Neutrophil (primary cell): ENCODE data around the gene LHX2.

Source experiments
- H3K27ac ChIP-seq: fragments of 200-600 bp; sonication (generic); 2 replicates; pipeline ENCODE4 v1.5.1; 2016; ENCODE audit warnings: mild to moderate bottlenecking, moderate library complexity
- H3K27me3 ChIP-seq: fragments of 200-600 bp; sonication (generic); 2 replicates; pipeline ENCODE4 v1.6.0; 2016; ENCODE audit warnings: mild to moderate bottlenecking
- H3K36me3 ChIP-seq: fragments of 200-600 bp; sonication (generic); 2 replicates; pipeline ENCODE4 v1.5.1; 2017
- H3K4me1 ChIP-seq, 2 experiments: fragments of 200-600 bp in 1 of 2; sonication (generic) in 1 of 2; 1 replicate in 1 of 2; 2 replicates in 1 of 2; pipeline versions ENCODE4 v1.5.1 to v1.6.1; 2013 to 2016; ENCODE audit warnings: low read depth in 1 of 2, low read length in 1 of 2, mild to moderate bottlenecking in 1 of 2, moderate library complexity in 1 of 2; ENCODE audit not compliant: control insufficient read depth in 1 of 2, insufficient read depth in 1 of 2
- H3K4me3 ChIP-seq, 2 experiments: fragments of 200-600 bp in 1 of 2; sonication (generic) in 1 of 2; 1 replicate in 1 of 2; 2 replicates in 1 of 2; pipeline ENCODE4 v1.5.1; 2013 to 2016; ENCODE audit warnings: low read depth in 1 of 2, low read length in 1 of 2, mild to moderate bottlenecking in 1 of 2, moderate library complexity in 1 of 2
- H3K9me3 ChIP-seq: fragments of 200-600 bp; sonication (generic); 2 replicates; pipeline ENCODE4 v1.5.1; 2016
- CTCF ChIP-seq: fragments of 200-600 bp; sonication (generic); IDR thresholded peaks from 2 replicates; pipeline ENCODE4 v1.5.1; 2016; ENCODE audit warnings: antibody characterized with exemption

LHX2 gene

GRCh38 chr9:124008694-124009530 lies 2.7 kb upstream of the LHX2 start:
- TF ChIP-seq CTCF = no peak
- Histone ChIP-seq H3K27ac (no peak overlapping the region), H3K36me3 (no peaks in the 10 kb centered on the region), H3K4me3 (peak overlapping the region in 1 of 2 experiments; percentile 30), H3K4me1 (peaks cover 36 to 50% of the 10 kb centered on the region in 2 experiments), H3K27me3 (peaks cover 100% of the 10 kb centered on the region), H3K9me3 (no peaks in the 10 kb centered on the region)

- H3K4me1 ChIP-seq = peaks cover 36 to 50% of the 10 kb centered on the region in 2 experiments
- H3K27me3 ChIP-seq = peaks cover 100% of the 10 kb centered on the region
- TF ChIP-seq CTCF = no peak
- H3K36me3 ChIP-seq = no peaks in the 10 kb centered on the region
- H3K27ac ChIP-seq = no peak overlapping the region
- H3K9me3 ChIP-seq = no peaks in the 10 kb centered on the region
- no peak overlapping the region for H3K4me3 ChIP-seq
These were observed 1.9 kb upstream of the LHX2 start for GRCh38 chr9:124009531-124010217.

- Histone ChIP-seq H3K27me3 (peaks cover 100% of the 10 kb centered on the region), H3K4me3 (no peak overlapping the region), H3K36me3 (no peaks in the 10 kb centered on the region), H3K4me1 (peaks cover 40 to 55% of the 10 kb centered on the region in 2 experiments), H3K9me3 (no peaks in the 10 kb centered on the region), H3K27ac (no peak overlapping the region)
- no peak for TF ChIP-seq CTCF
These were observed 1.3 kb upstream of the LHX2 start for GRCh38 chr9:124010303-124010664.

- TF ChIP-seq CTCF = no peak
- Histone ChIP-seq H3K36me3 (no peaks in the 10 kb centered on the region), H3K9me3 (no peaks in the 10 kb centered on the region), H3K27me3 (peaks cover 100% of the 10 kb centered on the region), H3K4me3 (peak overlapping the region in 1 of 2 experiments; percentile 33), H3K27ac (no peak overlapping the region), H3K4me1 (peaks cover 45 to 60% of the 10 kb centered on the region in 2 experiments)
These were observed 775 bp upstream of the LHX2 start for GRCh38 chr9:124010665-124011321.

GRCh38 chr9:124012368-124013301 lies 1.1 kb downstream of the LHX2 start:
- no peak for TF ChIP-seq CTCF
- Histone ChIP-seq H3K27ac (no peak overlapping the region), H3K4me3 (peak overlapping the region; percentile 15 to 45), H3K36me3 (no peaks in the 10 kb centered on the region), H3K27me3 (peaks cover 100% of the 10 kb centered on the region), H3K9me3 (no peaks in the 10 kb centered on the region), H3K4me1 (peaks cover 59 to 78% of the 10 kb centered on the region in 2 experiments)
